Germinal center (tissue), 1 donor: ENCODE results near the gene IAPP.
"Not testable (repeated sequence)": the region's sequence is repeated elsewhere in the genome, so short reads cannot be mapped to it uniquely, and the experiment has no call there.

ENCODE experiments used
- DNase-seq: peaks from one replicate; pipeline ENCODE4 v3.0.0; 2012; ENCODE audit warnings: mixed read lengths, low spot score

The IAPP gene

GRCh38 chr12:21372602-21373001 lies at the start of gene IAPP:
IAPP (plus strand) TSS chr12:21372902; CDS start chr12:21373352, 450 bp downstream.
- no peak for DNase-seq

GRCh38 chr12:21323736-21324135 lies 49.0 kb upstream of the IAPP start:
- no peak for DNase-seq

GRCh38 chr12:21324551-21324950 lies 48.2 kb upstream of the IAPP start:
- DNase-seq = no peak

- no peak for DNase-seq
Measured at GRCh38 chr12:21328578-21328977, 44.1 kb upstream of the IAPP start.

- no peak for DNase-seq
Measured at GRCh38 chr12:21330682-21331253, 41.9 kb upstream of the IAPP start.

GRCh38 chr12:21334771-21335325 lies 37.9 kb upstream of the IAPP start, which contains the start of gene SLCO1A2:
SLCO1A2 (minus strand) TSS chr12:21334917; CDS start chr12:21334647, 270 bp downstream.
- no peak for DNase-seq

GRCh38 chr12:21336656-21337055 lies 36.0 kb upstream of the IAPP start:
- DNase-seq = no peak

- no peak for DNase-seq
Measured at GRCh38 chr12:21337453-21337852, 35.2 kb upstream of the IAPP start.

- DNase-seq = no peak
Measured at GRCh38 chr12:21337959-21338744, 34.5 kb upstream of the IAPP start.

GRCh38 chr12:21339921-21340320 lies 32.8 kb upstream of the IAPP start:
- no peak for DNase-seq

GRCh38 chr12:21340403-21340802 lies 32.3 kb upstream of the IAPP start:
- DNase-seq = no peak

- no peak for DNase-seq
Measured at GRCh38 chr12:21341769-21342168, 30.9 kb upstream of the IAPP start.

GRCh38 chr12:21343636-21344035 lies 29.1 kb upstream of the IAPP start:
- no peak for DNase-seq

- DNase-seq = no peak
Measured at GRCh38 chr12:21346542-21347205, 26.0 kb upstream of the IAPP start.

GRCh38 chr12:21350975-21351374 lies 21.7 kb upstream of the IAPP start:
- DNase-seq = no peak

GRCh38 chr12:21353487-21353886 lies 19.2 kb upstream of the IAPP start:
- DNase-seq = no peak

GRCh38 chr12:21353948-21354347 lies 18.8 kb upstream of the IAPP start:
- no peak for DNase-seq

GRCh38 chr12:21354641-21355040 lies 18.1 kb upstream of the IAPP start:
- no peak for DNase-seq

GRCh38 chr12:21360632-21361031 lies 12.1 kb upstream of the IAPP start:
- DNase-seq = not testable (repeated sequence)

- DNase-seq = no peak
Measured at GRCh38 chr12:21369141-21369980, 3.3 kb upstream of the IAPP start.

- DNase-seq = no peak
Measured at GRCh38 chr12:21370845-21371449, 1.8 kb upstream of the IAPP start.
